Panc1 (cell line): ENCODE measurements around the gene ING4.

Source experiments
- CTCF ChIP-seq: fragments of 450-650 bp; IDR thresholded peaks from 2 replicates; pipeline ENCODE4 v1.5.1; 2017; ENCODE audit warnings: mild to moderate bottlenecking
- POLR2AphosphoS5 ChIP-seq: IDR thresholded peaks from 2 replicates; pipeline ENCODE4 v1.6.1; 2012; ENCODE audit warnings: mild to moderate bottlenecking, low read depth, low read length, moderate library complexity
- REST ChIP-seq, 2 experiments: IDR thresholded peaks; 2 replicates each; pipeline ENCODE4 v1.6.1; 2011 to 2012; ENCODE audit warnings: low read depth in 2 of 2, control low read depth in 1 of 2, low read length in 1 of 2, mild to moderate bottlenecking in 1 of 2, moderate library complexity in 1 of 2; ENCODE audit not compliant: insufficient read depth in 1 of 2
- SIN3A ChIP-seq: IDR thresholded peaks from 2 replicates; pipeline ENCODE4 v1.6.1; 2012; ENCODE audit warnings: low read depth, mild to moderate bottlenecking, low read length, moderate library complexity, borderline replicate concordance; ENCODE audit not compliant: insufficient read depth

- no peak for TF ChIP-seq SIN3A
- no peak for TF ChIP-seq CTCF
- no peak for TF ChIP-seq POLR2AphosphoS5
- no peak for TF ChIP-seq REST (IDR thresholded peaks at IDR 0.05; ENCODE audit: insufficient read depth in 1 of 2, low read depth in 2 of 2, low read length in 1 of 2)
Observed at GRCh38 chr12:6676962-6677361, 14.0 kb upstream of the ING4 start.
